Esophagus squamous epithelium (tissue), 4 donors: ENCODE measurements around the gene NMU.
"Not testable (repeated sequence)": the region's sequence is repeated elsewhere in the genome, so short reads cannot be mapped to it uniquely, and the experiment has no call there.

Experiments used
- POLR2A ChIP-seq, 4 donors: fragments of 450-650 bp; IDR thresholded peaks; one replicate each; pipeline ENCODE4 v1.6.1; 2017; ENCODE audit warnings: antibody characterized with exemption in 4 of 4, mild to moderate bottlenecking in 4 of 4, moderate library complexity in 3 of 4
- TF ChIP-seq, protein P1 (sequence below), 6 experiments: fragments of 450-650 bp in 4 of 6; fragments of 200-600 bp in 2 of 6; sonication (generic) in 2 of 6; IDR thresholded peaks; one replicate each; pipeline ENCODE4 v1.5.1; 2016 to 2019; ENCODE audit warnings: antibody characterized with exemption in 6 of 6, mild to moderate bottlenecking in 4 of 6, moderate library complexity in 4 of 6

DNA sequence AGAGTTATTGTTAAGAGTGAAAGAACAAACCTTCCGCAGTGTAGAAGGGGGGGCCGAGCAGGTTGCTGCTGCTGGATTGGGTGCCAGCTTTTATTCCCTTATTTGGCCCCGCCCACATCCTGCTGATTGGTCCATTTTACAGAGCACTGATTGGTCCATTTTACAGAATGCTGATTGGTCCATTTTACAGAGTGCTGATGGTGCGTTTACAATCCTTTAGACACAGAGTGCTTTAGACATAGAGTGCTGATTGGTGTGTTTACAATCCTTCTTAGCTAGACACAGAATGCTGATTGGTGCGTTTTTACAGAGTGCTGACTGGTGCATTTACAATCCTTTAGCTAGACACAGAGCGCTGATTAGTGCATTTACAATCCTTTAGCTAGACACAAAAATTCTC lies 84.1 kb downstream of the NMU start:
- TF ChIP-seq, protein P1, sequence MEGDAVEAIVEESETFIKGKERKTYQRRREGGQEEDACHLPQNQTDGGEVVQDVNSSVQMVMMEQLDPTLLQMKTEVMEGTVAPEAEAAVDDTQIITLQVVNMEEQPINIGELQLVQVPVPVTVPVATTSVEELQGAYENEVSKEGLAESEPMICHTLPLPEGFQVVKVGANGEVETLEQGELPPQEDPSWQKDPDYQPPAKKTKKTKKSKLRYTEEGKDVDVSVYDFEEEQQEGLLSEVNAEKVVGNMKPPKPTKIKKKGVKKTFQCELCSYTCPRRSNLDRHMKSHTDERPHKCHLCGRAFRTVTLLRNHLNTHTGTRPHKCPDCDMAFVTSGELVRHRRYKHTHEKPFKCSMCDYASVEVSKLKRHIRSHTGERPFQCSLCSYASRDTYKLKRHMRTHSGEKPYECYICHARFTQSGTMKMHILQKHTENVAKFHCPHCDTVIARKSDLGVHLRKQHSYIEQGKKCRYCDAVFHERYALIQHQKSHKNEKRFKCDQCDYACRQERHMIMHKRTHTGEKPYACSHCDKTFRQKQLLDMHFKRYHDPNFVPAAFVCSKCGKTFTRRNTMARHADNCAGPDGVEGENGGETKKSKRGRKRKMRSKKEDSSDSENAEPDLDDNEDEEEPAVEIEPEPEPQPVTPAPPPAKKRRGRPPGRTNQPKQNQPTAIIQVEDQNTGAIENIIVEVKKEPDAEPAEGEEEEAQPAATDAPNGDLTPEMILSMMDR (IDR thresholded peaks at IDR 0.05) = not testable (repeated sequence)
- TF ChIP-seq POLR2A (IDR thresholded peaks at IDR 0.05) = not testable (repeated sequence)
